GM18517 (cell line): Measurements from ENCODE around the gene BTBD9.

ENCODE experiments used
- ATAC-seq: cut with Tn5 transposase; IDR thresholded peaks from one replicate; pipeline ENCODE4 v1.9.1; 2021; ENCODE audit warnings: mild to moderate bottlenecking, moderate library complexity; ENCODE audit not compliant: unreplicated experiment

The BTBD9 gene

GRCh38 chr6:38264605-38265004 lies 375.1 kb downstream of the BTBD9 start:
- no peak for ATAC-seq

GRCh38 chr6:38262609-38263008 lies 377.1 kb downstream of the BTBD9 start:
- no peak for ATAC-seq

GRCh38 chr6:38262026-38262425 lies 377.7 kb downstream of the BTBD9 start:
- no peak for ATAC-seq

GRCh38 chr6:38261626-38262025 lies 378.1 kb downstream of the BTBD9 start:
- no peak for ATAC-seq

GRCh38 chr6:38259736-38260135 lies 380.0 kb downstream of the BTBD9 start:
- ATAC-seq = no peak

GRCh38 chr6:38248500-38249234 lies 391.1 kb downstream of the BTBD9 start:
- ATAC-seq = no peak

- no peak for ATAC-seq
Observed at GRCh38 chr6:38245295-38245694, 394.4 kb downstream of the BTBD9 start.

- no peak for ATAC-seq
Observed at GRCh38 chr6:38244869-38245268, 394.9 kb downstream of the BTBD9 start.

GRCh38 chr6:38241200-38241871 lies 398.4 kb downstream of the BTBD9 start:
- no peak for ATAC-seq

- no peak for ATAC-seq
Observed at GRCh38 chr6:38239719-38240451, 399.8 kb downstream of the BTBD9 start.

GRCh38 chr6:38236631-38237030 lies 403.1 kb downstream of the BTBD9 start:
- no peak for ATAC-seq

GRCh38 chr6:38234934-38235682 lies 404.6 kb downstream of the BTBD9 start:
- peak; percentile 79 for ATAC-seq

- ATAC-seq = no peak
Observed at GRCh38 chr6:38234141-38234540, 405.6 kb downstream of the BTBD9 start.

- no peak for ATAC-seq
Observed at GRCh38 chr6:38233161-38233791, 406.5 kb downstream of the BTBD9 start.

GRCh38 chr6:38225766-38226165 lies 414.0 kb downstream of the BTBD9 start:
- no peak for ATAC-seq

GRCh38 chr6:38221251-38221650 lies 418.5 kb downstream of the BTBD9 start:
- ATAC-seq = no peak

GRCh38 chr6:38220069-38220723 lies 419.5 kb downstream of the BTBD9 start:
- no peak for ATAC-seq

GRCh38 chr6:38218235-38218634 lies 421.5 kb downstream of the BTBD9 start:
- no peak for ATAC-seq

- no peak for ATAC-seq
Observed at GRCh38 chr6:38216451-38216850, 423.3 kb downstream of the BTBD9 start.

- ATAC-seq = no peak
Observed at GRCh38 chr6:38215651-38216311, 423.9 kb downstream of the BTBD9 start.
